Ovary (tissue), 9 donors: Measurements from ENCODE around the gene SLC44A1. TPM values are rescaled to one million over a fixed set of nuclear protein-coding genes. Genes with fewer than 3 reads are reported as not detected.

Source experiments
- DNase-seq, 5 donors: peaks; one replicate each; pipeline ENCODE4 v3.0.0-alpha.2; 2019 to 2020
- H3K27ac ChIP-seq, 2 donors: fragments of 200-600 bp; one replicate each; pipeline versions ENCODE4 v1.5.1 to v1.8.0; 2019 to 2022
- H3K27me3 ChIP-seq: fragments of 200-600 bp; one replicate; pipeline ENCODE4 v1.8.0; 2022
- H3K36me3 ChIP-seq: fragments of 200-600 bp; sonication (generic); one replicate; pipeline ENCODE4 v1.5.1; 2019
- H3K4me1 ChIP-seq: one replicate; pipeline ENCODE4 v1.8.1; 2013; ENCODE audit warnings: mild to moderate bottlenecking, moderate library complexity; ENCODE audit not compliant: insufficient read depth
- H3K4me3 ChIP-seq: fragments of 200-600 bp; sonication (generic); one replicate; pipeline ENCODE4 v1.5.1; 2017
- H3K9me3 ChIP-seq, 2 donors: fragments of 200-600 bp in 1 of 2; sonication (generic) in 1 of 2; one replicate each; pipeline versions ENCODE4 v1.5.1 to v1.8.1; 2013 to 2019; ENCODE audit warnings: mild to moderate bottlenecking in 1 of 2, moderate library complexity in 1 of 2
- EP300 ChIP-seq: sonication (generic); formaldehyde crosslinking; IDR thresholded peaks from one replicate; pipeline ENCODE4 v1.6.1; 2017; ENCODE audit warnings: antibody characterized with exemption
- POLR2A ChIP-seq: fragments of 450-650 bp; IDR thresholded peaks from one replicate; pipeline ENCODE4 v1.6.1; 2017; ENCODE audit warnings: antibody characterized with exemption, mild to moderate bottlenecking, moderate library complexity
- WGBS, 3 donors: extraction: QIAGEN DNeasy Blood & Tissue Kit in 1 of 3; methylation state at CpG; one replicate each; pipeline versions ENCODE4 v1.1.5 to v1.1.7; 2013 to 2017; 5-methylcytosine and 5-hydroxymethylcytosine counted together
- intact Hi-C, 4 donors: fragments of 100-400 bp; cut with DNase I; formaldehyde crosslinking; loops; one replicate each; pipeline versions ENCODE4 v1.11.0 to v1.15.1; 2022 to 2023
- polyA plus RNA-seq, 2 donors: library from polyadenylated mRNA; stranded (reverse); fragments of 200-250 nt in 1 of 2; fragments of 350-450 nt in 1 of 2; fragmentation: Illumina TruSeq in 1 of 2; extraction: RNeasy Lipid Tissue Mini Kit (QIAGEN cat#74804) in 1 of 2; gene quantifications; one replicate each; pipeline ENCODE4 v1.2.3, GENCODE V29; 2013 to 2014
- total RNA-seq, 7 donors: library from RNA; depleted of rRNA in 2 of 7; stranded (reverse); fragments of >200 nt in 2 of 7; fragmentation: NEBNext Ultra II Directional in 3 of 7; extraction: Animal tissue kit (Norgen Biotek cat#: 25700) in 3 of 7; gene quantifications; one replicate each; pipeline versions ENCODE4 v1.1.0 to v1.2.4, GENCODE V29; 2016 to 2023
- TF ChIP-seq, protein P1 (sequence below), 3 donors: fragments of 450-650 bp in 2 of 3; fragments of 200-600 bp in 1 of 3; IDR thresholded peaks; one replicate each; pipeline versions ENCODE4 v1.5.1 to v1.8.0; 2016 to 2022; ENCODE audit warnings: antibody characterized with exemption in 3 of 3, mild to moderate bottlenecking in 1 of 3
- donor health status: DM: no; HTN: no; CAD: no; lungs with moderate emphysema.
- donor health status: DM: no; HTN: no; CAD: no.
- donor health status: Bipolar disorder and iron deficiency.
- donor health status: DM: yes; HTN: yes; CAD: no.
- donor health status: DM: no; HTN: no; CAD: no.
- donor health status: DM: yes; HTN: yes; CAD: no.

Gene SLC44A1
- total and polyA plus RNA-seq, 9 donors, result 8.8 to 34.7 (median 28.5) TPM

DNA sequence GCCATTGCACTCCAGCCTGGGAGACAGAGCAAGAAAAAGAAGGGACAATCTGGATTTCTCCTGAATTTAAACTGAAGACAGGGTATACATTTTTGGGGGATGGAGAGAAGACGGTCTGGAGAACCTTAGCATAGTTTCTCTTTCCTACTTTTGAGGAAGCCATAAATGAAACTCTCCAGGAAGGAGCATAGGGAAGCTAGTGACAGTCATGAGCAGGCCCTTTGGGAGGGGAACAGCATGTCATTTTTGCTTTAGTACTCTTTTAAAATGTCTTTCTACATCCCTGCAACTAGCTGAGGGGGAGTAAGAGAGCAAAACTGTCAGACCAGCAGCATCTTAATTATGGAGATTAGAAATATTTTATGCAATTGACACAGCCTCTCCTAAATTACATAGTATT lies 8.2 kb upstream of the SLC44A1 start:
- H3K27me3 ChIP-seq, result no peaks in the 10 kb centered on the region
- 97% methylated on average over 1 of the region's 1 CpG for WGBS, 3 donors
- H3K27ac ChIP-seq, result no peak overlapping the region
- H3K4me3 ChIP-seq, result no peak overlapping the region
- TF ChIP-seq POLR2A (no peak), EP300 (no peak)
- TF ChIP-seq, protein P1, sequence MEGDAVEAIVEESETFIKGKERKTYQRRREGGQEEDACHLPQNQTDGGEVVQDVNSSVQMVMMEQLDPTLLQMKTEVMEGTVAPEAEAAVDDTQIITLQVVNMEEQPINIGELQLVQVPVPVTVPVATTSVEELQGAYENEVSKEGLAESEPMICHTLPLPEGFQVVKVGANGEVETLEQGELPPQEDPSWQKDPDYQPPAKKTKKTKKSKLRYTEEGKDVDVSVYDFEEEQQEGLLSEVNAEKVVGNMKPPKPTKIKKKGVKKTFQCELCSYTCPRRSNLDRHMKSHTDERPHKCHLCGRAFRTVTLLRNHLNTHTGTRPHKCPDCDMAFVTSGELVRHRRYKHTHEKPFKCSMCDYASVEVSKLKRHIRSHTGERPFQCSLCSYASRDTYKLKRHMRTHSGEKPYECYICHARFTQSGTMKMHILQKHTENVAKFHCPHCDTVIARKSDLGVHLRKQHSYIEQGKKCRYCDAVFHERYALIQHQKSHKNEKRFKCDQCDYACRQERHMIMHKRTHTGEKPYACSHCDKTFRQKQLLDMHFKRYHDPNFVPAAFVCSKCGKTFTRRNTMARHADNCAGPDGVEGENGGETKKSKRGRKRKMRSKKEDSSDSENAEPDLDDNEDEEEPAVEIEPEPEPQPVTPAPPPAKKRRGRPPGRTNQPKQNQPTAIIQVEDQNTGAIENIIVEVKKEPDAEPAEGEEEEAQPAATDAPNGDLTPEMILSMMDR (IDR thresholded peaks at IDR 0.05), result no peak
- DNase-seq, result no peak
- no peaks in the 10 kb centered on the region for H3K36me3 ChIP-seq
- no peaks in the 10 kb centered on the region for H3K4me1 ChIP-seq
- H3K9me3 ChIP-seq, result no peaks in the 10 kb centered on the region
- intact Hi-C loops, result no loop called here

DNA sequence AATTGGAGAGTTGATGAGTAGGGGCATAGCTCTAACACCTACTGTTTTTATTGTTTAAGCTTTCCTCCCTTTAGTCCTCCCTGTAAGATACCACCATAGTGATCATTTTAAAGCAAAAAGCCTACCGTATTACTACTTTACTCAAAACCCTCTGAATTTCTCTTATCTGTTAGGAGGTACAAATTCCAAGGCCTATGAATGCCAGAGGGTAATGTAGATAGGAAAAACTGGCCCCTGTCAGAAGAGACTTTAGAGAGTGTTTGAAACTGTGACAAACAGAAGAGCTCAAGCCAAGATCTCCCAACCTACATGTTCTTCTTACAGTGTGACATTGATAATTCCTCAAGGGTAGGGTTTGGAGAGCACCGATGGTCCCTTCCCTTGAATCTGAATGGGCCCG lies 7.2 kb upstream of the SLC44A1 start:
- WGBS, 3 donors, result 97 to 99% (median 98%) methylated on average over 3 of the region's 3 CpGs
- intact Hi-C loops, result no loop called here
- DNase-seq, result no peak

GRCh38 chr9:105238302-105238701 lies 6.1 kb upstream of the SLC44A1 start:
- H3K27me3 ChIP-seq, result no peaks in the 10 kb centered on the region
- DNase-seq, result no peak
- no peaks in the 10 kb centered on the region for H3K36me3 ChIP-seq
- 95% methylated on average over 3 of the region's 3 CpGs for WGBS, 3 donors
- no peak overlapping the region for H3K27ac ChIP-seq
- H3K9me3 ChIP-seq, result no peaks in the 10 kb centered on the region
- TF ChIP-seq, protein P1 (IDR thresholded peaks at IDR 0.05), result no peak
- TF ChIP-seq POLR2A (no peak), EP300 (no peak)
- no peak overlapping the region for H3K4me3 ChIP-seq
- intact Hi-C loops, result no loop called here
- H3K4me1 ChIP-seq, result peaks cover 1% of the 10 kb centered on the region

More for the DNA sequence above, 7.2 kb upstream of the SLC44A1 start:
- no peak overlapping the region for H3K4me3 ChIP-seq
- TF ChIP-seq EP300 (no peak), POLR2A (no peak)
- TF ChIP-seq, protein P1 (IDR thresholded peaks at IDR 0.05), result no peak
- no peaks in the 10 kb centered on the region for H3K27me3 ChIP-seq
- H3K36me3 ChIP-seq, result no peaks in the 10 kb centered on the region
- H3K9me3 ChIP-seq, result no peaks in the 10 kb centered on the region
- H3K27ac ChIP-seq, result no peak overlapping the region
- H3K4me1 ChIP-seq, result peaks cover 1% of the 10 kb centered on the region

DNA sequence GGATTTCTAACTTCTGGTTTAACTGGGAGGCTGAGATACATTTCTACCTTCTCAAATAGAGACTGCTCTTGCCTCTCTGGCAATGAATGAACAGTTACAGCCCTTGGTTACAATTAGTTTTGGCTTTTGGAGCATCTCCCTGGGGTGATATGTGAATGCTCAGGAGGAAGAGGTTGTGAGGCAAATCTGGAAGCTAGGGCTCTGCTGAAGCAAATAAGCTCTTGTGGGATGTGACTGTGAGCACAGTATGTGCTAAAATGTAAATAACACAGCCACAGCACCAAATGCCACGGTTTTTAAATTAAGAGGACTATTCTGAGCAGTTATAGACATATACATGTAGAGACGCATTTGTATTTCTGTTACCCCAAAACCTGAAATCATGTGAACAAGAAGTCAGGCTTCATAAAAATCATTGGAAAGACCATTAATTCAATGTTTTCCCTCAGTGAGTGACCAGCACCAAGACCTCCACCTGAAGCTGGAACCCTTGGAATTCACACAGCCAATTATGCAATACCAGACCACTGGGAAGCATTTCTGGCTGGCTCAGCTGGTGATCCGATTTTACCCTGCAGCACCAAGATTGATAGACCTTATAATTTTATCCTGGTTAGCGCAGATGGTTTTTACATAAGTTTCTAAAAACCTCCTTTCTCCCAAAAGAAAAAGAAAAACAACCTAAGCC lies 3.0 kb upstream of the SLC44A1 start:
- intact Hi-C loops, result loop anchor here in 2 of 4 donors (5.0 to 10.0 kb wide), 2 partner anchors 249 to 377 kb away; no protein-coding TSS in a partner anchor
- Histone ChIP-seq H3K27ac (no peak overlapping the region), H3K36me3 (no peaks in the 10 kb centered on the region), H3K4me1 (peaks cover 1% of the 10 kb centered on the region), H3K4me3 (no peak overlapping the region), H3K9me3 (no peaks in the 10 kb centered on the region), H3K27me3 (no peaks in the 10 kb centered on the region)
- WGBS, 3 donors, result 49 to 54% (median 52%) methylated on average over 4 of the region's 4 CpGs
- TF ChIP-seq, protein P1 (IDR thresholded peaks at IDR 0.05), result no peak
- TF ChIP-seq POLR2A, result no peak
- no peak for TF ChIP-seq EP300
- DNase-seq, result no peak
